VCaP (cell line): ENCODE measurements around the gene SPINK4.

Experiments
- H3K27ac ChIP-seq: fragments of 450-650 bp; 2 replicates; pipeline ENCODE4 v1.5.1; 2017
- CTCF ChIP-seq: fragments of 450-650 bp; conservative IDR thresholded peaks from 2 replicates; pipeline ENCODE4 v1.5.1; 2017; ENCODE audit warnings: mild to moderate bottlenecking, moderate library complexity

The SPINK4 gene

DNA sequence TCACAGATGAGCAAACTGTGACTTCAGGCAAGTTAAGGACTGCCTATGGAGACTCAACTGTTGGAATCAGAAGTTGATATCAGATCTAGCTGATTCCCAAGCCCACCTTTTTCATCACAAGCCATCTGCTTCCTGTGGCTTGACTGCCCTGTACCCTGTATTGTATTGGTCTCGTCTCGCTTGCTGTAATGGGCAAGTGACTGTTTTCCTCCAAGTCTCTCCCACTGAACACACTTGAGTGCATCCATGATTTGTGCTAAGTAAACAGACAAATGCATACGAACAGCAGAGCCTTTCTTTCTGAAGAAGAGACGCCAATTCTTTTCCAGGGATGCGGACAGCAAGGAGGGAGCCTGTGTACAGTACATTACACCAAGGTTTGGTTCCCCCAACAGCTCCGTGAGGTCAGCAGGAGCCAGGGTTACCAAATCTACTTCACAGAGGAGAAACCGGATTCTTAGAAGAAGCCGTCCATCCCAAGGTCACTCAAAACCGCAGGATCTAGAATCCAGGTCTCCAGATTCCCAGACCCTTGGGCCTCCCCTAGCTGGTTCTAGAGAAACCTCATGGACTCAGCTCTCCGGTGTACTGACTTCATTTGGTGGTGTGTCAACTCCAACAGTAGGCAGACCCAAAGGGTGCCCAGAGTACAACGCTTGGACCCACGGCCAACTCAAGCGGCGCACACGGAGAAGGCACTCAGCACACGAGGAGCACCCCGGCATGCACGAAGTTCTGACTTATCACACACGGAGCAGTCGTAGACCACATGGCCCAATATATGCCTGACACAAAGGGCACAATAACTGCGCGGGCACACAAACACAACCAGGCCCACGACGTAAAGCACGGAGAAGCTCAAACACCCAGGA, 23.4 kb downstream of the SPINK4 start:
- H3K27ac ChIP-seq = peak overlapping the region; percentile 91
- TF ChIP-seq CTCF = no peak

GRCh38 chr9:33264003-33264472, 24.1 kb downstream of the SPINK4 start:
- no peak for TF ChIP-seq CTCF
- peak overlapping the region; percentile 91 for H3K27ac ChIP-seq

GRCh38 chr9:33264473-33265177, 24.7 kb downstream of the SPINK4 start, which contains the start of the genes BAG1 and CHMP5:
Gene BAG1, minus strand, starts transcription at chr9:33264708.
Gene CHMP5, plus strand, starts transcription at chr9:33265049. Its CDS starts 30 bp downstream, at chr9:33265079.
- TF ChIP-seq CTCF = peak; percentile 29; the same call in 1 of the 2 replicates

GRCh38 chr9:33265211-33265865, 25.4 kb downstream of the SPINK4 start:
- no peak for TF ChIP-seq CTCF

More at GRCh38 chr9:33264473-33265177, 24.7 kb downstream of the SPINK4 start, which contains the start of the genes BAG1 and CHMP5:
- peak within 1 kb of the TSS; percentile 91 for H3K27ac ChIP-seq

DNA sequence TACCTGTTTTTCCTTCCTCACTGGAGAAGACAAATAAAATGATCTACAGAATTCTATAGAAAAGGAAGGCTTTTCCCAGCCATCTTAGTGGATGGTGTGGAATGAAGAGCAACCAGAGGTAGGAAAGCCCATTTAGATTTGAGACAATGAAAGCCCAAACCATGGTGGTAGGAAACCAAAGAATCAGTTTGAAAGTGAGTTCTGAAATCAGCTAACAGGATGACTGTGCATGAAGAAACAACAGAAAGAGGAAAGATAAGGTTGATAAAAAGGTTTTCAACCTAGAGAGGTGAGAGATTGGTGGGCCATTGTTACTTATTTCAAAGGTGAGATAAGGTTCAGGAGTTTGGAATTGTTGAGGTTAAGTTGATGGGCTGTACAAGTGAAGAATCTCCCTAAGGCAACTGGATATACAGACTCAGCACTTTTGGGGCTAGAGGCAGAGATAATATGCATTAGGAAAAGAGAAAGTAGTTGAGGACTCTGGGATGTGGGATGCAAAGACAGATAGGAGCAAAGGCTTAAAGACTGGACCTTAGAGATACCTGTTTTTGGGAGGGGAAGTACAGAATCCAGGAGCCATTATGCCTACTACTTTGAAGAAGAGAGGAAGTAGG, 27.3 kb downstream of the SPINK4 start:
- no peak for TF ChIP-seq CTCF
- H3K27ac ChIP-seq = no peak overlapping the region

More at GRCh38 chr9:33265211-33265865, 25.4 kb downstream of the SPINK4 start:
- H3K27ac ChIP-seq = peak overlapping the region; percentile 91

- H3K27ac ChIP-seq = no peak overlapping the region
- no peak for TF ChIP-seq CTCF
Measured at GRCh38 chr9:33270146-33270545, 30.2 kb downstream of the SPINK4 start.
